Adipocyte (in vitro differentiated cells): ENCODE results near the gene CDYL2.

Experiments used
- DNase-seq: peaks from one replicate; pipeline ENCODE4 v3.0.0-alpha.2; 2015; ENCODE audit warnings: low read depth
- H3K27me3 ChIP-seq: replicated peaks from 2 replicates; pipeline ENCODE4 v1.7.0; 2013; ENCODE audit warnings: mild to moderate bottlenecking, low read length, moderate library complexity; ENCODE audit not compliant: control insufficient read depth, insufficient read depth
- H3K36me3 ChIP-seq: 2 replicates; pipeline ENCODE4 v1.7.0; 2013; ENCODE audit warnings: low read length, mild to moderate bottlenecking, moderate library complexity; ENCODE audit not compliant: control insufficient read depth, insufficient read depth, severe bottlenecking
- H3K4me1 ChIP-seq: 2 replicates; pipeline ENCODE4 v1.7.0; 2013; ENCODE audit warnings: mild to moderate bottlenecking, low read length, moderate library complexity; ENCODE audit not compliant: control insufficient read depth, insufficient read depth
- H3K4me3 ChIP-seq: 2 replicates; pipeline ENCODE4 v1.7.0; 2013; ENCODE audit warnings: mild to moderate bottlenecking, low read length, moderate library complexity
- H3K9ac ChIP-seq: 2 replicates; pipeline ENCODE4 v1.7.0; 2013; ENCODE audit warnings: mild to moderate bottlenecking, low read length, moderate library complexity
- H3K9me3 ChIP-seq: 2 replicates; pipeline ENCODE4 v1.7.0; 2013; ENCODE audit warnings: mild to moderate bottlenecking, low read length, moderate library complexity; ENCODE audit not compliant: control insufficient read depth

The CDYL2 gene

GRCh38 chr16:80704751-80705505 is 99.5 kb downstream of the CDYL2 start:
- no peak overlapping the region for H3K9ac ChIP-seq
- no peaks in the 10 kb centered on the region for H3K4me1 ChIP-seq
- no peaks in the 10 kb centered on the region for H3K9me3 ChIP-seq
- no peak for DNase-seq
- H3K4me3 ChIP-seq: no peak overlapping the region
- no peaks in the 10 kb centered on the region for H3K27me3 ChIP-seq
- no peaks in the 10 kb centered on the region for H3K36me3 ChIP-seq

GRCh38 chr16:80703131-80704071 is 101.0 kb downstream of the CDYL2 start:
- Histone ChIP-seq H3K4me3 (no peak overlapping the region), H3K36me3 (no peaks in the 10 kb centered on the region), H3K27me3 (no peaks in the 10 kb centered on the region), H3K9me3 (no peaks in the 10 kb centered on the region), H3K9ac (no peak overlapping the region), H3K4me1 (no peaks in the 10 kb centered on the region)
- DNase-seq: no peak

- Histone ChIP-seq H3K27me3 (no peaks in the 10 kb centered on the region), H3K4me3 (no peak overlapping the region), H3K36me3 (no peaks in the 10 kb centered on the region), H3K4me1 (no peaks in the 10 kb centered on the region), H3K9me3 (no peaks in the 10 kb centered on the region), H3K9ac (no peak overlapping the region)
- DNase-seq: no peak
Measured at GRCh38 chr16:80702696-80703095, 101.7 kb downstream of the CDYL2 start.

- H3K9me3 ChIP-seq: no peaks in the 10 kb centered on the region
- DNase-seq: no peak
- no peaks in the 10 kb centered on the region for H3K27me3 ChIP-seq
- H3K4me3 ChIP-seq: no peak overlapping the region
- H3K36me3 ChIP-seq: no peaks in the 10 kb centered on the region
- peaks cover 10% of the 10 kb centered on the region for H3K4me1 ChIP-seq
- H3K9ac ChIP-seq: no peak overlapping the region
Measured at GRCh38 chr16:80700558-80700957, 103.8 kb downstream of the CDYL2 start.

GRCh38 chr16:80695020-80695419 is 109.4 kb downstream of the CDYL2 start:
- no peaks in the 10 kb centered on the region for H3K27me3 ChIP-seq
- H3K9me3 ChIP-seq: peaks cover 8% of the 10 kb centered on the region
- no peaks in the 10 kb centered on the region for H3K36me3 ChIP-seq
- peaks cover 10% of the 10 kb centered on the region for H3K4me1 ChIP-seq
- no peak overlapping the region for H3K4me3 ChIP-seq
- H3K9ac ChIP-seq: no peak overlapping the region
- DNase-seq: no peak

GRCh38 chr16:80693553-80693952 is 110.8 kb downstream of the CDYL2 start:
- H3K9ac ChIP-seq: no peak overlapping the region
- H3K4me1 ChIP-seq: peaks cover 10% of the 10 kb centered on the region
- H3K36me3 ChIP-seq: no peaks in the 10 kb centered on the region
- no peaks in the 10 kb centered on the region for H3K27me3 ChIP-seq
- peaks cover 8% of the 10 kb centered on the region for H3K9me3 ChIP-seq
- DNase-seq: no peak
- no peak overlapping the region for H3K4me3 ChIP-seq

GRCh38 chr16:80692270-80692669 is 112.1 kb downstream of the CDYL2 start:
- Histone ChIP-seq H3K9me3 (peaks cover 8% of the 10 kb centered on the region), H3K36me3 (no peaks in the 10 kb centered on the region), H3K4me1 (peaks cover 6% of the 10 kb centered on the region), H3K4me3 (no peak overlapping the region), H3K27me3 (no peaks in the 10 kb centered on the region), H3K9ac (no peak overlapping the region)
- no peak for DNase-seq

GRCh38 chr16:80691111-80691741 is 113.2 kb downstream of the CDYL2 start:
- DNase-seq: no peak
- H3K36me3 ChIP-seq: no peaks in the 10 kb centered on the region
- H3K9ac ChIP-seq: no peak overlapping the region
- H3K27me3 ChIP-seq: no peaks in the 10 kb centered on the region
- H3K4me3 ChIP-seq: no peak overlapping the region
- H3K9me3 ChIP-seq: peaks cover 8% of the 10 kb centered on the region
- no peaks in the 10 kb centered on the region for H3K4me1 ChIP-seq

- no peaks in the 10 kb centered on the region for H3K36me3 ChIP-seq
- no peaks in the 10 kb centered on the region for H3K4me1 ChIP-seq
- no peaks in the 10 kb centered on the region for H3K9me3 ChIP-seq
- no peak overlapping the region for H3K9ac ChIP-seq
- H3K27me3 ChIP-seq: no peaks in the 10 kb centered on the region
- H3K4me3 ChIP-seq: no peak overlapping the region
- DNase-seq: no peak
Measured at GRCh38 chr16:80689487-80689886, 114.9 kb downstream of the CDYL2 start.

GRCh38 chr16:80687606-80688005 is 116.8 kb downstream of the CDYL2 start:
- Histone ChIP-seq H3K9ac (no peak overlapping the region), H3K9me3 (no peaks in the 10 kb centered on the region), H3K4me1 (no peaks in the 10 kb centered on the region), H3K4me3 (no peak overlapping the region), H3K36me3 (no peaks in the 10 kb centered on the region), H3K27me3 (no peaks in the 10 kb centered on the region)
- DNase-seq: no peak

GRCh38 chr16:80684906-80685305 is 119.5 kb downstream of the CDYL2 start:
- no peak overlapping the region for H3K9ac ChIP-seq
- H3K36me3 ChIP-seq: no peaks in the 10 kb centered on the region
- no peak for DNase-seq

More at GRCh38 chr16:80684906-80685305, 119.5 kb downstream of the CDYL2 start:
- no peaks in the 10 kb centered on the region for H3K27me3 ChIP-seq
- no peaks in the 10 kb centered on the region for H3K9me3 ChIP-seq
- no peaks in the 10 kb centered on the region for H3K4me1 ChIP-seq
- H3K4me3 ChIP-seq: no peak overlapping the region
